Measurements from ENCODE around the gene CNTF.
"Not testable (repeated sequence)": the region's sequence is repeated elsewhere in the genome, so short reads cannot be mapped to it uniquely, and the experiment has no call there.

The CNTF gene

GRCh38 chr11:58622344-58622743 is at the start of gene CNTF:
CNTF (plus strand) TSS chr11:58622665; CDS start chr11:58622753, 88 bp downstream.
- DNase-seq = no peak

DNA sequence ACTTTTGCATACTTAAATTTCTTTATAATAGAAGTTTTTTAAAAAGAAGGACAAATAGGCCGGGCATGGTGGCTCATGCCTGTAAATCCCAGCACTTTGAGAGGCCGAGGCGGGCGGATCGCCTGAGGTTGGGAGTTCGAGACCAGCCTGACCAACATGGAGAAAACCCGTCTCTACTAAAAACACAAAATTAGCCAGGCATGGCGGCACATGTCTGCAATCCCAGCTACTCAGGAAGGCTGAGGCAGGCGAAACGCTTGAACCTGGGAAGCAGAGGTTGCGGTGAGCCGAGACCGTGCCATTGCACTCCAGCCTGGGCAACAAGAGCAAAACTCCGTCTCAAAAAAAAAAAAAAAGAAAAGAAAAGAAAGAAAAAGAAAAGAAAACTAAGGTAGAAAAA is 49.6 kb upstream of the CNTF start:
- DNase-seq = not testable (repeated sequence)

- peak; percentile 87 for DNase-seq
Observed at GRCh38 chr11:58573451-58574104, 48.9 kb upstream of the CNTF start.

DNA sequence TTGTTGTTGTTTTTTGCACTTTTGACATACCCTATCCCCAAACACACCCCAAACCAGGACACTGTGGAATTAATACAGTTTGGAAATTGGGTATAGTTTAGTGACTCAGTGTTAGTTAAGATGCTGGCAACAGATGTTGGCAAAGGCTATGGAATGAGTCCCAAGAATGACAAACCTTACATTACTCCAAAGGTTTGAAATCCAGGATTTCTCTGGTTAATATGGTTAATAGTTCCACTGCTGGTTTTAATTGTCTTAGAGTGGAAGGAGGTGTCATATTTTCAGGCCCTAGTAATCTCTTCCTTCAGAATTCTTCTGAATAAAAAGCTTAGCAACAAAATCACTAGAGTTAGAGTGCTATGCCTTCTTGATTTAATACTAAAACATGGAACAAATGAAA is 47.6 kb upstream of the CNTF start:
- DNase-seq = no peak

DNA sequence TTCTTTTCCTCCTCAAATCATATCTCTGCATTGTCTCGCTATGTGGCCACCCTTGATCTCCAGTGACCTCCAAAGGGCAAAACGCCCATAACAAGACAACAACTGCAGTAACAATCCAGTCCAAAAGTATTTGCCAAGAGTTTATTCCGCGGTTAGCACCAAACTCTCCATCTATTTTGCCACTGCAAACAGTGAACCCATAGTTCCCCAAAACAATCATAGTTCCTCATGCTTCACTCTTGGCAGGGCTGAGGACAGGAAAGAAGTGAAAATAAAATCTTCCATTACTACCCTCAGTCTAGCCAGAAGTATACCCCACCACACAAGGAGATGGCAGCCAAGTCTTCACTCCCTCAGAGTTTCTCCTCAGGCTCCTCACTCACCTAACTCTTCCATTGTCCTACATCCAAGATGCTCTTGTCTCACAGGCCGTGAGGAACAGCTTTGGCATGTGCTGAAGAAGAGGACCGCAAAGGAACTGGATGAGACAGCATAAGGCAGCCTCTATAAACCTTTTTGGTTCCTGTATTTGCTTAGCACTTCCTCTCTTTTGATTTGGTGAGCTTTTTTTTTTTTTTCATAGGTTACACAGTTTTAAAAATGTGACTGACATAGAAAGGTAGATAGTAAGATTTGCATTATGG is 47.0 kb upstream of the CNTF start, which contains the start of gene LPXN:
Gene LPXN (minus strand): TSS at position 480 of the 644 bp plus-strand sequence. CDS start 84 bp downstream, at position 396.
- peak; percentile 78 for DNase-seq

DNA sequence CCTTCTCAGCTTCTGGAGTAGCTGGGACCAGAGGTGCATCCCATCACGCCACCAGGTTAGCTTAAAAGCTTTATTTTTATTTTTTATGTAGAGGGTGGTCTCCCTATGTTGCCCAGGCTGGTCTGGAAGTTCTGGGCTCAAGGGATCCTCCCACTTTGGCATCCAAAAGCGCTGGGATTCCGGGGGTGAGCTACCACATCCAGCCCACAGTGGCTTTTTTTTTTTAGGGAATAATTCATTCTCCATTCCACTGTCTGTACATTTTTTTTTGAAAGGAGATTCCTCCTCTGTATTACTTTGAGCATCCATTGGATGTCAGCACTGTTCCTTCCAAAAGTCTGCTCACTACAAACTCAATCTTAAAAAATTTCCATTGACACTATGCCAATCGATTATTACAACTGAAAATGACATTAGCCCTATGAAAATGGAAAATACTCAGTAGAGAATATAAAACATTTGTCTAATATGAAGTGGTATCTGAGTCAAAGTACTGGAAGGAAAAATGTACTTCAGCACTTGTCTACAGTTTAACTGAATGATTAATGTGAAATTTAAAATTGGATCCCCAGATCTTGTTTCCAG is 45.5 kb upstream of the CNTF start:
- no peak for DNase-seq

DNA sequence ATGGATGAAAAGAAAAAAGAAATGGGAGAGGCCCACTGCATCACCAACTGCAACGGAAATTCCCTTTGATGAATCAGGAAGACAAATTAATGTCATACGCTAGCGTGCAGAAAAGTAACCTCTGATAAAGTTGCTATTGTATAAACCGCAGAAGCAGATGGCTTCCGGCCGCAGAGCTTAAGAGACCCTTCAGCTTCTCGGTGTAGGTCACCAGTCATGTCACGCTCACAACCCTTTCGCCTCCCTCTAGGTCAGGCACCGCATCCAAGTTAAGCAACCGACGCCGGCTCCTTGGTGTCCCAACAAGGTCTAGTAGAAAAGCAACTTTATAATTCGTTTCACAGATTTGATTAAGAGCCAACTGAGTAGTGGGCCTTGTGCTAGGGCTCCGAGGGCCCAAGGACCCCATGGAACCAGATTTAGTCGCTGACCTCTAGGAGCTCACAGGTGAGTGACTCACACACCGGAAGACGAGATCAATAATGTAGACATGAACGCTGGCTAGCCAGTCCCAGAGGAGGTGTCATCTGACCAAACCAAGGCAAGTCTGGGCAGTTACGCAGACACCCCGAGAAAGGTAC is 44.8 kb upstream of the CNTF start:
- DNase-seq = peak; percentile 93

GRCh38 chr11:58578136-58578634 is 44.3 kb upstream of the CNTF start:
- peak; percentile 97 for DNase-seq

DNA sequence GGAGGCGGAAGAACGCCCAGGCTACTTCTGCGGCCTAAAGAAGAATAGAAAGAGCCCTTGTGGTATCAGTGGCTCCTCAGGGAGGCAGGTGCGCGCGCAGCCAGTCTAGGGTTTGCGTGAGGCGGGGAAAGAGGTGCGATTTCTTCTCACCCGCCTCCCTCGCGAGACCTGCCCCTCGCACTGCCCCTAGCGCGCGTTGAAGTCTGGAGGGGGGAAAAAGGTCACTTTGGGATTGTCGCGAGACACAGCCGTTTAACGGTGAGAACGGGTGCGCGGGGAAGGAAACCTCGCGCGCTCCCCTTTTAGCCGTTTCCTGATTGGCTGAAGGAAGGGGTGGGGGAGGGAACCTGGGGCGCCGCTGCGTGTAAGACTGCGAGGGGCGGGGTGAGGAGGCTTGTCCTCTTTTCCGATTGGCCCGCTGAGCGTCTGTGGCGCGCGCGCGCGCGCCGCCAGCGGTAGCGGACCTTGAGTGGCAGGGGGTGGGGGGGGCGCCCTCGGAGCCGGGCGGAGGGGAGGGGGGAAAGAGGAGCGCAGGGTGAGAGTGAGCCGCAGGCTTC is 43.8 kb upstream of the CNTF start, which contains the start of gene ZFP91:
Gene ZFP91 (plus strand): TSS at position 429 of the 557 bp plus-strand sequence. CDS start 219 bp downstream, outside the sequence.
- peak; percentile 98 for DNase-seq

GRCh38 chr11:58579192-58580129 is 43.0 kb upstream of the CNTF start:
- peak; percentile 98 for DNase-seq

GRCh38 chr11:58580311-58580710 is 42.2 kb upstream of the CNTF start:
- no peak for DNase-seq

DNA sequence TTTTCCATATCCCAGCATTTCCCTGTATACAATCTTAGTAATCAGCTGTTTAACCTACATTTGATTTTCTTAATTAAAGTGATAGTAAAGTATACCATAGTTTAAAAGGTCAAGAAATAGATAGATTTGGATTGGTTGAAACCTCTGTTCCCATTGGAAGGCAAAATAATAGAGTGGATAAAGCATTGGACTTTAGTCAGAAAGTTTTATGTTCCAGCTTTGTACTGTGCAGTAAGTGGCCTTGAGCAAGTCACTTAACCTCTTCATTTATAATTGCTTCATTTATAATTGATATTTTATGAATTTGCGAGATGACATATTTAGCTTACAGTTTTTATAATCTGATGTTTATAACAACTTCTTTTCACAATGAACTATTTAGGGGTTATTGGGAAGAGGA is 40.0 kb upstream of the CNTF start:
- no peak for DNase-seq

- DNase-seq = no peak
Observed at GRCh38 chr11:58586998-58587397, 35.5 kb upstream of the CNTF start.

- DNase-seq = no peak
Observed at GRCh38 chr11:58591659-58592058, 30.8 kb upstream of the CNTF start.

GRCh38 chr11:58592760-58593472 is 29.5 kb upstream of the CNTF start:
- DNase-seq = peak; percentile 78

- DNase-seq = no peak
Observed at GRCh38 chr11:58594826-58595225, 27.6 kb upstream of the CNTF start.

- no peak for DNase-seq
Observed at GRCh38 chr11:58596621-58597020, 25.8 kb upstream of the CNTF start.

- DNase-seq = no peak
Observed at GRCh38 chr11:58597486-58598144, 24.9 kb upstream of the CNTF start.

- DNase-seq = no peak
Observed at GRCh38 chr11:58600510-58600909, 22.0 kb upstream of the CNTF start.

GRCh38 chr11:58606930-58607714 is 15.3 kb upstream of the CNTF start:
- DNase-seq = no peak
